ENCODE measurements around the gene GSC. TPM values are rescaled to one million over a fixed set of nuclear protein-coding genes. Genes with fewer than 3 reads are reported as not detected.

GSC gene
- total and polyA plus RNA-seq, 10 of the 15 experiments (the other 5 are each of a cell fraction or from before 2014, with no cell fraction given), result not detected

DNA sequence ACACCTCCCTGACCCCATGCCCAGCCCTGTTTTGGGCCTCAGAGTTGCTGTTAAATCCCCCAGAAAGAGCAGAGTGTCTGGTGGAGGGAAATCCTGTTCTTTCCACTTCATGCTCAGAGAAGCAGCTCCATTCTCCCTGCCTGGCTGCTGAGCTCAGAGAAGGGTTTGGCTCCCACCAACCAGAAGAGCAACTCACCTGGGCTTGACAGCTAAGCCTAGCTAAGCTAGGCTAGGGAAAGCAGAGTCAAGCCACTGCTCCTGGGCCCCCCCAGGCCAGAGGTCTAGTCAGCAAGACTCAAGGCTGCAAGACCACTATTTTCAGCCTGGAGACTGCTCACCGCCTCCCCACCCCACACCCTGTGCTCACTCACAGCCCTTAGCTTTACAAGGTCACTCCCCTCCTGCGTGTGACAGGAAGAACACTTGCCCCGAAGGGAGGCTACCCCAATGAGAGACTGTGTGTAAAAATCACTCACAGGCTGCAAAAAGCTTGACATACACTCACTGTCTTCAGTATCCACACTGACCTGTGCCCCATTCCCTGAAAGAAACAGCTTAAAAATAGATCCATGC lies 13.5 kb downstream of the GSC start:
- H4K20me1 ChIP-seq (ENCODE audit: control insufficient read depth, insufficient read depth), result no peaks in the 10 kb centered on the region
- CTCF ChIA-PET, result no interaction called here
- SMC1A ChIA-PET (ENCODE audit: uncharacterized antibody, unreplicated experiment), result no interaction called here
- no peak overlapping the region for H3K4me3 ChIP-seq
- in situ Hi-C loops (cut with MboI) (no loop called here), intact Hi-C loops (cut with micrococcal nuclease; ENCODE audit: unreplicated experiment) (no loop called here)
- no peak overlapping the region for H3K4me2 ChIP-seq (ENCODE audit: control insufficient read depth, insufficient read depth)
- no peaks in the 10 kb centered on the region; a peak in 1 of 4 replicates for H3K27me3 ChIP-seq (replicated peaks in 1 of 2; ENCODE audit: control insufficient read depth in 2 of 2, insufficient read depth in 2 of 2, low read length in 1 of 2)
- no peak for DNase-seq (ENCODE audit: low read depth, low spot score)
- no peaks in the 10 kb centered on the region for H3K79me2 ChIP-seq (ENCODE audit: control insufficient read depth, insufficient read depth, low read length)
- H3K9ac ChIP-seq (ENCODE audit: control insufficient read depth, insufficient read depth, low read length), result no peak overlapping the region
- H2AFZ ChIP-seq (ENCODE audit: control insufficient read depth, low read depth, low read length), result no peak overlapping the region
- no peaks in the 10 kb centered on the region for H3K9me3 ChIP-seq (replicated peaks; ENCODE audit: control insufficient read depth, insufficient read depth, low read length)
- 0% methylated on average over 3 of the region's 3 CpGs for WGBS (ENCODE audit: insufficient coverage, insufficient replicate concordance, low lambda C conversion rate, missing lambda C conversion rate)
- RAD21 ChIA-PET (ENCODE audit: unreplicated experiment), result no interaction called here
- POLR2A ChIA-PET, result no interaction called here
- H3K36me3 ChIP-seq (ENCODE audit: control insufficient read depth in 2 of 2, insufficient read depth in 2 of 2, low read length in 1 of 2), result no peaks in the 10 kb centered on the region
- BruUV-seq (replicated peaks), result no TSS peak
- H3K27ac ChIP-seq (ENCODE audit: control insufficient read depth, insufficient read depth), result no peak overlapping the region
- H3K4me1 ChIP-seq (ENCODE audit: control insufficient read depth, insufficient read depth, low read length), result no peaks in the 10 kb centered on the region
- no peak for ATAC-seq
- FAIRE-seq, result no peak
- no peak for TF ChIP-seq ZBTB11 (CRISPR knock-in tag; IDR thresholded peaks at IDR 0.05)
- no peak for TF ChIP-seq MYC (IDR thresholded peaks at IDR 0.05; ENCODE audit: insufficient read depth, insufficient read length, insufficient replicate concordance, low read length, severe bottlenecking)
- TF ChIP-seq STAT1 (conservative IDR thresholded peaks at IDR 0.05), result no peak
- TF ChIP-seq ASH2L (IDR thresholded peaks at IDR 0.05; ENCODE audit: borderline replicate concordance, low read depth), result no peak
- TF ChIP-seq SIN3A (IDR thresholded peaks at IDR 0.05; ENCODE audit: low read depth, low read length), result no peak
- TF ChIP-seq HSF1 (IDR thresholded peaks at IDR 0.05; ENCODE audit: low read depth, low read length), result no peak
- no peak for TF ChIP-seq PAX8 (IDR thresholded peaks at IDR 0.05)
- TF ChIP-seq PRDM15 (CRISPR knock-in tag; IDR thresholded peaks at IDR 0.05), result no peak
- no peak for TF ChIP-seq YBX1 (IDR thresholded peaks at IDR 0.05)
- TF ChIP-seq PAX5 (IDR thresholded peaks at IDR 0.05; ENCODE audit: borderline replicate concordance, low read depth, low read length), result no peak
- TF ChIP-seq JUNB (IDR thresholded peaks at IDR 0.05), result no peak
- TF ChIP-seq, protein P1, sequence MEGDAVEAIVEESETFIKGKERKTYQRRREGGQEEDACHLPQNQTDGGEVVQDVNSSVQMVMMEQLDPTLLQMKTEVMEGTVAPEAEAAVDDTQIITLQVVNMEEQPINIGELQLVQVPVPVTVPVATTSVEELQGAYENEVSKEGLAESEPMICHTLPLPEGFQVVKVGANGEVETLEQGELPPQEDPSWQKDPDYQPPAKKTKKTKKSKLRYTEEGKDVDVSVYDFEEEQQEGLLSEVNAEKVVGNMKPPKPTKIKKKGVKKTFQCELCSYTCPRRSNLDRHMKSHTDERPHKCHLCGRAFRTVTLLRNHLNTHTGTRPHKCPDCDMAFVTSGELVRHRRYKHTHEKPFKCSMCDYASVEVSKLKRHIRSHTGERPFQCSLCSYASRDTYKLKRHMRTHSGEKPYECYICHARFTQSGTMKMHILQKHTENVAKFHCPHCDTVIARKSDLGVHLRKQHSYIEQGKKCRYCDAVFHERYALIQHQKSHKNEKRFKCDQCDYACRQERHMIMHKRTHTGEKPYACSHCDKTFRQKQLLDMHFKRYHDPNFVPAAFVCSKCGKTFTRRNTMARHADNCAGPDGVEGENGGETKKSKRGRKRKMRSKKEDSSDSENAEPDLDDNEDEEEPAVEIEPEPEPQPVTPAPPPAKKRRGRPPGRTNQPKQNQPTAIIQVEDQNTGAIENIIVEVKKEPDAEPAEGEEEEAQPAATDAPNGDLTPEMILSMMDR (IDR thresholded peaks at IDR 0.05 in 2 of 3, conservative IDR thresholded peaks at IDR 0.05 in 1 of 3; ENCODE audit: control insufficient read depth in 2 of 3, extremely low read depth in 1 of 3, insufficient read depth in 1 of 3, low read depth in 3 of 3, low read length in 3 of 3), result no peak
- no peak for TF ChIP-seq NR2C1 (IDR thresholded peaks at IDR 0.05)
- TF ChIP-seq ZSCAN29 (IDR thresholded peaks at IDR 0.05), result no peak
